HUES6 (cell line): ENCODE data around the gene HIPK4.
A peak's percentile ranks its signal among the peaks of the same experiment; 100 is the strongest.

Source experiments
- H3K27ac ChIP-seq: 2 replicates; pipeline ENCODE4 v1.7.0; 2013; ENCODE audit warnings: low read depth, mild to moderate bottlenecking, low read length, inconsistent platforms
- H3K27me3 ChIP-seq: 2 replicates; pipeline ENCODE4 v1.6.1; 2013; ENCODE audit warnings: low read length; ENCODE audit not compliant: control insufficient read depth, insufficient read depth
- H3K36me3 ChIP-seq: 2 replicates; pipeline ENCODE4 v1.6.1; 2013; ENCODE audit warnings: low read length; ENCODE audit not compliant: control insufficient read depth, insufficient read depth
- H3K4me1 ChIP-seq: 2 replicates; pipeline ENCODE4 v1.6.1; 2013; ENCODE audit warnings: low read length; ENCODE audit not compliant: control insufficient read depth, insufficient read depth
- H3K4me3 ChIP-seq: 2 replicates; pipeline ENCODE4 v1.5.1; 2013; ENCODE audit warnings: low read depth, low read length
- H3K9ac ChIP-seq: one replicate; pipeline ENCODE4 v1.6.1; 2013; ENCODE audit warnings: mild to moderate bottlenecking, low read length
- H3K9me3 ChIP-seq: 2 replicates; pipeline ENCODE4 v1.6.1; 2013; ENCODE audit warnings: low read depth, low read length; ENCODE audit not compliant: control insufficient read depth, insufficient read depth

Gene HIPK4

DNA sequence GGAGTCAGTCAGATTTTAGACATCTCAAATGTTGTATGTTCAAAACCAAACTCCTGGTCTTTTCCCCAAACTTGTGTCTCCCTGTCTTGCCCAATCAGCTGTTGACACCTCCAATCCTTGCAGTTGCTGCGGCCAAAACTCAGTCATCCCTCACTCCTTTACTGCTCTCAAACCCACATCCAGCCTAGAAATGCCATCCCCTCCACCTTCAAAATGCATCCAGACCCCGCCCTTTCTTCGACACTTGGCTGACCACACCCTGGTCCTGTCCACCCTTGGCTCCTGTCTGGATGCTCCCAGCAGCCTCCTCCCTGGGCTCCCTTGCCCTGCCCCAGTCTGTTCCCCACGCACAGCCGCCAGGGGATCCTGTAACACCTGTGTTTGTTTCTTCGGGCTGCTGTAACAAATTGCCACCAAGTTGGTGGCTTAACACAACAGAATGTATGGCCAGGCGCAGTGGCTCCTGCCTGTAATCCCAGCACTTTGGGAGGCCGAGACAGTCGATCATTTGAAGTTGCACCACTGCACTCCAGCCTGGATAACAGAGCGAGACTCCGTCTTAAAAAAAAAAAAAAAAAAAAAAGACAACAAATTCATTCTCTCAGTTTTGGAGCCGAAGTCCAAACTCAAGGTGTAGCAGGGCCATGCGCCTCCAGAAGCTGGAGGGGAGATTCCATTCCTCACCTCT is 29.8 kb downstream of the HIPK4 start:
- Histone ChIP-seq H3K4me3 (no peak overlapping the region), H3K27me3 (no peaks in the 10 kb centered on the region), H3K36me3 (no peaks in the 10 kb centered on the region), H3K9me3 (no peaks in the 10 kb centered on the region), H3K4me1 (peaks cover 2% of the 10 kb centered on the region; the same call in 1 of the 2 replicates), H3K27ac (no peak overlapping the region), H3K9ac (no peak overlapping the region)

DNA sequence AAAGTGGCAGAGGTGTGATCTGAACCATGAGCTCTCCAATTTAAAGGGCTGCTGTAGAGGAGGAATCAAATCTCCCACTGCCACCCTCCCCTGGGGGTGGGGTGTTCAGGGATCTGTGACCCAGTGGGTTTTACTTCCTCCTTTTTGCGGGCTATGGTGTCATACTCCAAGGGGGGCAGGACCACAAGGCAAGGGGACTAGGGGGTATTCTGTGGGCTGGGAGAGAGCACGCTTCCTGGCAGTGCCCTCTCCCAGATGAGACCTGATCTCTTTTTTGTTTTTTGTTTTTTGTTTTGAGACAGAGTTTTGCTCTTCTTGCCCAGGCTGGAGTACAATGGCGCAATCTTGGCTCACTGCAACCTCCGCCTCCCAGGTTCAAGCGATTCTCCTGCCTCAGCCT is 31.2 kb downstream of the HIPK4 start:
- no peaks in the 10 kb centered on the region for H3K27me3 ChIP-seq
- no peak overlapping the region for H3K9ac ChIP-seq
- no peaks in the 10 kb centered on the region for H3K4me1 ChIP-seq
- no peak overlapping the region for H3K4me3 ChIP-seq
- H3K9me3 ChIP-seq: no peaks in the 10 kb centered on the region
- no peak overlapping the region for H3K27ac ChIP-seq
- no peaks in the 10 kb centered on the region for H3K36me3 ChIP-seq

DNA sequence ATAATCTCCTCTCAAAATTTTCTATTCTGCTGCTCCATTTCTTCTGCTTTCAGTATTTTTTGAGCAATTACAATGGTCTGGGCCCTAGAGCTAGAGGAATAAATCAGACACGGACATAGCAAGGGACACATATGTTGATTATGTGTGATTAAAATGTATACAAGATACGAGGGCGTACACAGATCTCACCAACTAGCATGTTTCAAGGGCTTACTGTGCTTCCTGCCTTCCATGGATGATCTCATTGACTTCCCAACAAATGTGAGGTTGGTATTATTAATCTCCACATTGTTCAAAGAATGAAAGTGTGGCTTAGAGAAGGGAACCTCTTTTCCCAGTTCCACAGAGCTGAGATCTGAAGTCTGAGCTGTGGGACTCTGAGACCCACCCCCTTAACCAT is 32.3 kb downstream of the HIPK4 start:
- no peaks in the 10 kb centered on the region for H3K36me3 ChIP-seq
- H3K9me3 ChIP-seq: no peaks in the 10 kb centered on the region
- H3K4me3 ChIP-seq: no peak overlapping the region
- H3K9ac ChIP-seq: no peak overlapping the region
- no peaks in the 10 kb centered on the region for H3K4me1 ChIP-seq
- no peaks in the 10 kb centered on the region for H3K27me3 ChIP-seq
- no peak overlapping the region for H3K27ac ChIP-seq

DNA sequence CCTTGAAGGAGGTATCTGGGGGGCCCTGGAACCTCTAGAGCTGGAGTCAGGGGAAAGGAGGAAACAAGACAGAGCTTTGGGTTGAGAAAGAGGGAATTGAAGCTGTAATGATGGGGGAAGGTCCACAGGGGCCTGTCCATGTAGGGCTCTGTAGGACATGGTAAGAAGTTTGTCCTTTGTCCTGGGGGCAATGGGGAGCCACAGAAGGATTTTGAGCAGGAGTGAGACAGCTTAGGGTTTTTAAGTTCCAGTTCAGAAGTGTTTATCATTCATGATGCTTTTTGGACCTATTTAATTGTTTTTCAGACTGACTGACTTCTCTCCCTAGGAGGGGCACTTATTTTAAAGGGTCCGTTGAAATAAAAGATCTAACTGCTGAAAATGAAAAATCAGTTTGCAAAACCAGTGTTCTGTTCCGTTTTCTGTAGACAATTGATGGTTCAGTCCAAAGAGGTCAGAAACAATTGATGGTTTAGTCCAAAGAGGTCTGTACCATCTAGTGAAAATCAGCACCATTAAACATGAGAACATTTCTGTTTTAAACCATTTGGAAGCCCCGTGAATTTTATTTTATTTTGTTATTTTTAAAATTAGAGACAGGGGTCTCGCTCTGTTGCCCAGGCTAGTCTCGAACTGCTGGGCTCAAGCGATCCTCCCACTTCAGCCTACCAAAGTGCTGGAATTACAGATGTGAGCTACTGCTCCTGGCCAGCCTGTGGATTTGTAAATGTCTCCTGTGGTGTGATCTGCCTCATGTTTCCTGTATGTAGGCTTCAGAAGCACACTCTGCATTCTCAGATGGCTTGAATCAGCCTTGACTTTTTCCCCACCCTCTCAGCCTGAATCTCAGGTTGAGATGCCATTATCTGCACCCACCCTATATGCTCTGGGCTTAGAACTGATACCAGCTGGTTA is 33.0 kb downstream of the HIPK4 start:
- Histone ChIP-seq H3K27ac (no peak overlapping the region), H3K4me3 (no peak overlapping the region), H3K9me3 (no peaks in the 10 kb centered on the region), H3K4me1 (no peaks in the 10 kb centered on the region), H3K9ac (no peak overlapping the region), H3K27me3 (no peaks in the 10 kb centered on the region), H3K36me3 (no peaks in the 10 kb centered on the region)

DNA sequence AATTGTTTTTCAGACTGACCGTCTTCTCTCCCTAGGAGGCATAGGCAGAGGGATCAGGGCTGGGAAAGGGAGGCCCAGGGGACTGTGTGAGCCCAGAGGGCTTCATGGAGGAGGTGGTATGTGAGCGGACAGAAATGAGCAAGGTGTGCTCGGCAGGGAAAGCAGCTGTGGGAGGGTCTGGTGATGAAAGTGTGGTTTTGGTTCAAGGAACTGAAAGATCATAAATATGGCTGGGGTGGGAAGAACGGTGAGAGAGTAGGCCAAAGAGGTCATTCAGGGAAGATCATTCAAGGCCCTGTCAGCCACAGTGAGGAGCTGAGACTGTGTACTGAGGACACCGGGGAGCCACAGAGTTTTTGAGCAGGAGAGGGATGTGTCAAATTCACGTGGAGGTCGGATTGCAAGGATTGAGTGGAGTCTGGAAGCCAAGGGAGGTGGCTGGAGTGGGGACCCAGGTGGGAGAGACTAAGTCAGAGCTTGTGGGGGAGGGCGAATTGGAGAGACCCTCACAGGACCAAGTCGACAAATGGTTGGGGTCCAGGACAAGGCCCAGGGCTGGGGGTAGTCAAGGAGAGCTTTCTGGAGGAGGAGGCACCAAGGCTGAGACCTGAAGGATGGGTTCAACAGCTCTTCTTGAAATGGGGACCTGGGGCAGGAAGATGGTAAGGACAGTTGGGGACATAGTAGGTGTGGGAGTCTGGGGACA is 33.9 kb downstream of the HIPK4 start:
- no peaks in the 10 kb centered on the region for H3K9me3 ChIP-seq
- no peak overlapping the region for H3K4me3 ChIP-seq
- H3K36me3 ChIP-seq: no peaks in the 10 kb centered on the region
- H3K27me3 ChIP-seq: no peaks in the 10 kb centered on the region
- H3K27ac ChIP-seq: no peak overlapping the region
- no peaks in the 10 kb centered on the region for H3K4me1 ChIP-seq
- H3K9ac ChIP-seq: no peak overlapping the region

DNA sequence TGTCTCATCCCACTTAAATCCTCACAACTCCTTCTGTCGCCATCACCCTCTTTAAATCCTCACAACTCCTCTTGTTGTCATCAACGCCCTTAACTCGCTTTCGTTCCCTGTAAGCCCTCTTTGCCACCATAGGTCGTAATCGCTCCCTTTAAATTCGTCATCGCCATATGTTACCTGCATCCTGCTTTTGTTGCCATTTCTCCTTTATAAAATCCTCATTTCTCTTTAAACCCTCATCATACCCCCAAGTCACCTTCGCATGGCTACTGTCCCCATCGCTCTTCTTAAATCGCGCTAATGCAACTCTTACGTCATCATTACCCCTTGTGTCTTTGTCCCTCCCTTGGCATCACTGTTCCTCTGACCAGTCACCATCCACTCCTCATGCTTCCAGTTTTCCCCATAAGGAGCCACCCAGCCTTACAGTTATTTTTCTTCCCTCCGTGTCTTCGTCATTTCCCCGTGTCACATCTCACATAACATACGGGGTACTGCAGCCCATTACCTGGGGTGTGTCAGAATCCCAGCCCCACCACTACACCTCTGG is 40.9 kb downstream of the HIPK4 start:
- Histone ChIP-seq H3K27ac (no peak overlapping the region), H3K9ac (peak overlapping the region; percentile 52), H3K9me3 (no peaks in the 10 kb centered on the region), H3K4me1 (peaks cover 3% of the 10 kb centered on the region; the same call in 1 of the 2 replicates), H3K36me3 (no peaks in the 10 kb centered on the region), H3K27me3 (no peaks in the 10 kb centered on the region), H3K4me3 (peak overlapping the region; percentile 98)

DNA sequence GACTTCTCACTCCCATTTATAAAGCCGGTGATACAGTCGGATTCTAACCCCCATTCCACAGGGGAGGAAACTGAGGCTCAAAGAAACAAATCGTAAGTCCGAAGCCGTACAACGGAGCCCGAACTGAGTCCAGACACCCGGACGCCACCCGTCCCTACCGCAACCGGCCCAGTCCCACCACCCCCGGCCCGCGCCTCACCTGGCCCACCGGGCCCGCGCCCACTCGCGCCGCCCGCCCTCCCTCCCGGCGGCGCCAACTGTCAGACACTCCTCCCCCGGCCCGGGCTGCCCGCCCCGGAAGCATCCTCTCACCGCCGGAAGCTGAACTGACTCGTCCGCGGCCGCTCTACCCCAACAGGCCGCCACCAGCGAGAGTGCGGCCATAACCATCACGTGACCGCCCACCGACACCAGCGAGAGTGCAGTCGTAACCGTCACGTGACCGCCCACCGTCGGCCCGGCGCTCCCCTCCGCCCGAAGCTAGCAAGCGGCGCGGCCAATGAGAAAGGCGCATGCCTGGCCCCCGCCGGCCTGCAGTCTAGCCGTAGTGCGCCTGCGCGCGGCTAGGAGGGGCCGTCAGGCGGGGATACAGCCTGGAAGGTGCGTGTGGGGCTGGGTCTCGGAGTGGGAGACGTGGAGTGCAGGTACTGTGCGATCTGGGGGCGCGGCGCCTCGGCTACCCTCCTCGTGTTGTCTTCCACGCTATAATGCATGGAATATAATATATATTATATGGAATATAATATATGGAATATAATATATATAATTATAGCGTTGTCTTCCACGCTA is 41.7 kb downstream of the HIPK4 start, which contains the start of the genes C19orf47 and PLD3:
Gene C19orf47 (minus strand): TSS at position 273 of the 789 bp plus-strand sequence. CDS start 6,540 bp downstream, outside the sequence.
Gene PLD3 (plus strand): TSS at position 571 of the 789 bp plus-strand sequence. CDS start 17,789 bp downstream, outside the sequence.
- Histone ChIP-seq H3K27ac (no peak within 1 kb of the TSS; the same call in 1 of the 2 replicates), H3K9ac (peak within 1 kb of the TSS; percentile 52), H3K27me3 (no peaks in the 10 kb centered on the region), H3K4me1 (peaks cover 3% of the 10 kb centered on the region; the same call in 1 of the 2 replicates), H3K36me3 (no peaks in the 10 kb centered on the region), H3K9me3 (no peaks in the 10 kb centered on the region), H3K4me3 (peak within 1 kb of the TSS; percentile 98)

DNA sequence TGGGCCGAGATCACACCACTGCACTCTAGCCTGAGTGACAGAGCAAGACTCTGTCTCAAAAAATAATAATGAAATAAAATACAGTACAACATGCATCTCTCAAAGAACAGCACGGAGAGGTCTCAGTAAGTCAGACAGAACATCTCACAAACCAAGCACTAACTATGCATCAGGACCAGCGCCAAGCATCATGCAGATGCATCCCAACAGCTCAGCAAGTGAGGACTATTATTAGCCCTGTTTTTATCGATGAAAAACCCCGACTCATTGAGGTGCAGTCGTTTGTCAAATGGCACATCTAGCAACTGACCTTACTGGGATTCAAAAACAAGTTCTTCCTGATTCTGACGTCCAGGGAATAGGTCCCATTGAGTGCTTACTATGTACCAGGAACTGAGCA is 45.6 kb downstream of the HIPK4 start:
- H3K9me3 ChIP-seq: no peaks in the 10 kb centered on the region
- H3K4me1 ChIP-seq: peaks cover 3% of the 10 kb centered on the region; the same call in 1 of the 2 replicates
- H3K27ac ChIP-seq: no peak overlapping the region
- no peak overlapping the region for H3K4me3 ChIP-seq
- no peaks in the 10 kb centered on the region for H3K27me3 ChIP-seq
- H3K36me3 ChIP-seq: peaks cover 6% of the 10 kb centered on the region
- H3K9ac ChIP-seq: no peak overlapping the region

DNA sequence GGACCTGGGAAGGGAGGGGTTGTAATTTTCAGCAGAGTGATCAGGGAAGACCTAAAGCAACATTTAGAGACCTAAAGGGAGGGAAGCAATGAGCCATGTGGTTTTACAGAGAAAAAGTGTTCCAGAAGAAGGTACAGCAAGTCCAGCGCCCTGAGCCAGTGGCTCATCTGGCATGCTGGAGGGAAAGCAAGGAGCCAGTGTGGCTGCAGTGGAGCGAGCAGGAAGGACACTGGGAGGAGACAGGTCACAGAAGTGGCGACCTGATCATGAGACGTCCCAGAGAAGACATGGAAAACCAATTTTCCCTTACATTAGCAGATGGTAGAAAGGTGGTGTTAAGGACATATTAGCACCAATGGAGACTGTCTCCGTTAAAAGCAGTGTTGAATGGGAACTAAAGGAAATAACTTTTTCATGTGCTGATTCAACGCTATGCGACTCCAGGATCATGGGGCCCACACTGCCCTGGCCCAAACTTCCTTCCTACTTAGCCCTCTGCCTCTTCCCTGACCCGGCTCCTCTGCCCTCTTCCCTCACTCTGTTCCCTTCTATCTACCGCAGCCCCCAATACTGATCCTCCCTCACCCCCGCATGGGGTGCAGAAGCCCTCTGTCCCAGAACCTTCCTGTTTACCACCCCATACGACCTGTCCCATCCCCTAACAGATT is 47.2 kb downstream of the HIPK4 start:
- Histone ChIP-seq H3K4me3 (no peak overlapping the region), H3K9ac (no peak overlapping the region), H3K9me3 (no peaks in the 10 kb centered on the region), H3K4me1 (no peaks in the 10 kb centered on the region), H3K36me3 (peaks cover 12% of the 10 kb centered on the region), H3K27ac (no peak overlapping the region), H3K27me3 (no peaks in the 10 kb centered on the region)
